Erythroblast (primary cell): ENCODE data around the gene PLA2G12A.

Experiments
- GATA1 ChIP-seq: IDR thresholded peaks from 2 replicates; pipeline ENCODE4 v1.6.1; 2011; ENCODE audit warnings: low read depth, mild to moderate bottlenecking, control low read depth, low read length, moderate library complexity
- POLR2A ChIP-seq: IDR thresholded peaks from 2 replicates; pipeline ENCODE4 v1.6.1; 2011; ENCODE audit warnings: mild to moderate bottlenecking, low read length

DNA sequence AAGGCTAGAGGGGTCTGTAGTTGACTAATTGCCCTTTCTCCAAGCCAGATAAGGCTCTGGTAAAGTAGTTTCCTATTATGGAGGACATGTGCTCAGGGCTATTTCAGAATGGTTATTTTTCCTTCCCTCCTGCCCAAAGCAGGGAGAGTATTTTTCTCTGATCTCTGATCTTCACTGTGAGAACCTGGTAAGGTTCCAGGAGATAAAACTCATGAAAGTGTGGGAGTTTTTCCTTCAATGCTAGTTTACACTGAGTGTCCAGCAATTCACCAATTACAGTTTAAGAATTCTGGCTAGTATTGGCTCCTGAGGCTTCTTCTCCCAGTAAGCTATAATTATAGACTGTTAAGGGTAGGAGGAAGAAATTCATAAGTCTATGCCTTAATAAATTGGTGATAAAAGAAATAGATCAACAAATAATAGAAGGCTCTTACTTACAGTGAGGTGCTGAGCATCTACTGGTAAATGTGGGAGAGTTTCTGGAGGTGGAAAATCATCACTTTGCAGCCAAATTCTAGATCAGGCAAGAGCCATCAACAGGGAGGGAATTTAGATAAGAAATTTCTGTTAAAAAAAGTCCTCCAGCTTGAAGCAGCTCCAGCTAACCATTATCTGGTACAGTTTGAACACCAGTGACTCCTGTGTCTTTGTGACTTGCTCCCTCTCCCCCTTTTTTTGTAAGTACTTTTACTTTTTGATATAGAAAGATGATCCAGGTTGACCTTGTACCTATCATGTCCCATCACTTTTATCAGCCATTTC lies 57.5 kb downstream of the PLA2G12A start:
- TF ChIP-seq POLR2A (no peak), GATA1 (no peak)
